ENCODE measurements around the gene PXMP4.

Gene PXMP4, protein sequence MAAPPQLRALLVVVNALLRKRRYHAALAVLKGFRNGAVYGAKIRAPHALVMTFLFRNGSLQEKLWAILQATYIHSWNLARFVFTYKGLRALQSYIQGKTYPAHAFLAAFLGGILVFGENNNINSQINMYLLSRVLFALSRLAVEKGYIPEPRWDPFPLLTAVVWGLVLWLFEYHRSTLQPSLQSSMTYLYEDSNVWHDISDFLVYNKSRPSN

DNA sequence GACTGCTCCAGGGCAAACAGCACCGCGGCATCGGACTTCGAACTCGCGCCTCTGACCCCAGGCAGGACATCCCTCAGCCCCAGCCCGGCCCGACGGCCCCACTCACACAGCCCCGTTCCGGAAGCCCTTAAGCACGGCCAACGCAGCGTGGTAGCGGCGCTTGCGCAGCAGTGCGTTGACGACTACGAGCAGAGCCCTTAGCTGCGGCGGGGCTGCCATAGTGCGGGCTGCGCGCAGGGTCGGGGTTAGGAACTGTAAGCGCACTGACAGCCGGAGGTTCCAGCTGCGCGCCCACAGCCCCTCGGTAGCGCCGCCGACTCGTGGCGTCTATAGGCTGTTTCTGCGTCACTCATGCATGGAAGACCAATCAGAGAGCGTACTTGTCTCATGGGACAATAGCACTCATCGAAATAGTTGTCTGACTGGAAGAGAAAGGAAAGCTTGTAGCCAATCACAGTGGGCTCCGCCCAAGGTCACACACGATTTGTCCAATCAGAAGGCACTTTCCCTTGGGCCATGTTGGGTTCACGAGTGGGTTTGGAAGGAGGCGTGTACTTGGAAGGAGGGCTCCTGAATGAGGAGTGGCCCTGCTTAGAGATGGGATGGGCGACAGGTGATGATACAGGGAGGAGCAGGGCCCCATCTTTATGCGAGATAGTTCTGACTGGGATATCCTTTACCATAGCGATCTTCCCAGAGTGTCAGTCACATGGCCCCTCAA is at the start of gene PXMP4:
TSS of gene PXMP4 (minus strand) at position 322 of the 721 bp plus-strand sequence. CDS start at position 219, 103 bp downstream.
- TF ChIP-seq, protein P1, sequence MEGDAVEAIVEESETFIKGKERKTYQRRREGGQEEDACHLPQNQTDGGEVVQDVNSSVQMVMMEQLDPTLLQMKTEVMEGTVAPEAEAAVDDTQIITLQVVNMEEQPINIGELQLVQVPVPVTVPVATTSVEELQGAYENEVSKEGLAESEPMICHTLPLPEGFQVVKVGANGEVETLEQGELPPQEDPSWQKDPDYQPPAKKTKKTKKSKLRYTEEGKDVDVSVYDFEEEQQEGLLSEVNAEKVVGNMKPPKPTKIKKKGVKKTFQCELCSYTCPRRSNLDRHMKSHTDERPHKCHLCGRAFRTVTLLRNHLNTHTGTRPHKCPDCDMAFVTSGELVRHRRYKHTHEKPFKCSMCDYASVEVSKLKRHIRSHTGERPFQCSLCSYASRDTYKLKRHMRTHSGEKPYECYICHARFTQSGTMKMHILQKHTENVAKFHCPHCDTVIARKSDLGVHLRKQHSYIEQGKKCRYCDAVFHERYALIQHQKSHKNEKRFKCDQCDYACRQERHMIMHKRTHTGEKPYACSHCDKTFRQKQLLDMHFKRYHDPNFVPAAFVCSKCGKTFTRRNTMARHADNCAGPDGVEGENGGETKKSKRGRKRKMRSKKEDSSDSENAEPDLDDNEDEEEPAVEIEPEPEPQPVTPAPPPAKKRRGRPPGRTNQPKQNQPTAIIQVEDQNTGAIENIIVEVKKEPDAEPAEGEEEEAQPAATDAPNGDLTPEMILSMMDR (IDR thresholded peaks at IDR 0.05; ENCODE audit: borderline replicate concordance, insufficient read depth, low read depth, low read length): no peak
- peak within 1 kb of the TSS; percentile 72 for H3K4me3 ChIP-seq (ENCODE audit: low read depth, low read length)

DNA sequence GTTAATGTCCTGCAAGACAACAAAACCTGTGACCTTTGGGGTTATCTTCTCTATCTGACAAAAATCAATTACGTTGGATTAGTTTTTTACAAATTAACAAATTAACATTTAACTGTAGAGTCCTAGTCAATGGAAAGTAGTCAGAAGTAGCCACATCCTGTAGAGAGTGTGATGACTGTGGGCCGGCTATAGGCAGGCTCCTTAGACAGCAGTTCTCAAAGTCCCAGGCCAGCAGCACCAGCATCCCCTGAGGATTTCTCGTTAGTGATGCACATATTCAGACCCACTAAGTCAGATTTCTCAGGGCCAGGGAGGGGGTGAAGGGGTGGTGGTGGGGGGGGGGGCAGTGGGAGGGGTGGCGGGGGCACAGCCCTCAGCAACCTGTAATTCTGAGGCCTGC is 48.9 kb upstream of the PXMP4 start:
- no peak overlapping the region for H3K4me3 ChIP-seq (ENCODE audit: low read depth, low read length)
- TF ChIP-seq, protein P1 (IDR thresholded peaks at IDR 0.05; ENCODE audit: borderline replicate concordance, insufficient read depth, low read depth, low read length): no peak

DNA sequence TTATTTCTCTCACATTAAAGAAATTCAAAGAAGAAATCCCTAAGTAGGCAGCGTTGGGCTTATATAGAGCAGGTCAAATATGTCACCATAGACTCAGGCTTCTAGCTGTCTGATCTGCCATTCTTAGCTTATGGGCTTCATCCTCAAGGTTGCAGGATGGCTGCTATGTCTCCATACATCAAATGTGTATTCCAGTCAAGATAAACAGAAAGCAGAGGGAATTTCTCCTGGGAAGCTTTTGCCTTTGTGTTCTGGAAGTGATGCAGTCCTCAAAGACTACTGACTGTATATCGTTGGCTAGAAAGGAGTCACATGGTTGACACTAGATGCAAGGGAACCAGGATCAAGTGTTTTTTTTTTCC is 47.6 kb upstream of the PXMP4 start:
- no peak overlapping the region for H3K4me3 ChIP-seq (ENCODE audit: low read depth, low read length)
- TF ChIP-seq, protein P1 (IDR thresholded peaks at IDR 0.05; ENCODE audit: borderline replicate concordance, insufficient read depth, low read depth, low read length): no peak

DNA sequence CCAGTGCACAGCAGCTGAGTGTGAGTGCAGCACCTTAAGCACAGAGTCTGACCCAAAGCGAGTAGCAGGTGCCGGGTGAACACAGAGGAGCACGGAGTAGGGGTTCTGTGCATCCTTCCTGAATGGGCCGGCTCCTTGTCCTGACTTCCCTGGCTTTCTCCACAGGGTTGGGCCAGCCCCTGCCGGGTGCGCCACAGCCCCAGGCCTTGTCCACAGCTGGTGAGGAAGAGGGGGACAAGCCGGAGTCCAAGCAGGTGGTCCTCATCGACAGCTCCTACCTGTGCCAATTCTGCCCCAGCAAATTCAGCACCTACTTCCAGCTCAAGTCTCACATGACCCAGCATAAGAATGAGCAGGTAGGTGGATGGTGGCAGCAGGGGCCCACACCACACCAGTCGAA is 46.6 kb upstream of the PXMP4 start:
- no peak overlapping the region for H3K4me3 ChIP-seq (ENCODE audit: low read depth, low read length)
- TF ChIP-seq, protein P1 (IDR thresholded peaks at IDR 0.05; ENCODE audit: borderline replicate concordance, insufficient read depth, low read depth, low read length): no peak

DNA sequence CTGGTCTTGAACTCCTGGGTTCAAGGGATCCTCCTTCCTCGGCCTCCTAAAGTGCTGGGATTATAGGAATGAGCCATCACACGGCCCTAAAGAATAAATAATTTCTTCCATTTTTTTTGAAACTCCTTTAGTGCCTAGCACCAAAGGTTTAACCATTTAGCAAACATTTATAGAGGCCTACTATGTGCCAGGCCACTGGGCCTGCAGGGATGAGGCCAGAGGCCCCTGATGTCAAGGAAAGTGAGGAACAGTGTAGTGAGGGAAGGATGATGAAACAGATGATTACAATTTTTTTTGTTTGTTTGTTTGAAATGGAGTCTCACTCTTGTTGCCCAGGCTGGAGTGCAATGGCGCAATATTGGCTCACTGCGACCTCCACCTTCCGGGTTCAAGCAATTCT is 45.5 kb upstream of the PXMP4 start:
- no peak overlapping the region for H3K4me3 ChIP-seq (ENCODE audit: low read depth, low read length)
- TF ChIP-seq, protein P1 (IDR thresholded peaks at IDR 0.05; ENCODE audit: borderline replicate concordance, insufficient read depth, low read depth, low read length): no peak

DNA sequence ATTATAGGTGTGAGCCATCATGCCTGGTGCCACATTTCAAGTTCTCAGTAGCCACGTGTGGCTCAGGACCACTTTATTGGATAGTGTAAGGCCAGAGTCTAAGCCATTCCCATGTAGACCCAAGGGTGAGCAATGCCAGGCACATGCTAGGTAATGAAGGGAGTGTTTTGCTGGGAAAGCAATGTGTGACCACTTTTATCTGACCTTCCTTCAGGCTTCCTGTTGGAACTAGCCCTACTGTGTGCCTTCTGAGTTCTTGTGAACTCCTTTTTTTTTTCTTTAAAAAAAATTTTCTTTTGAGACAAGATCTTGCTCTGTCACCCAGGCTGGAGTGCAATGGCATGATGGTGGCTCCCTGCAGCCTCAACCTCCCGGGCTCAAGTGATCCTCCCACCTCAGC is 45.0 kb upstream of the PXMP4 start:
- H3K4me3 ChIP-seq (ENCODE audit: low read depth, low read length): no peak overlapping the region
- TF ChIP-seq, protein P1 (IDR thresholded peaks at IDR 0.05; ENCODE audit: borderline replicate concordance, insufficient read depth, low read depth, low read length): no peak

DNA sequence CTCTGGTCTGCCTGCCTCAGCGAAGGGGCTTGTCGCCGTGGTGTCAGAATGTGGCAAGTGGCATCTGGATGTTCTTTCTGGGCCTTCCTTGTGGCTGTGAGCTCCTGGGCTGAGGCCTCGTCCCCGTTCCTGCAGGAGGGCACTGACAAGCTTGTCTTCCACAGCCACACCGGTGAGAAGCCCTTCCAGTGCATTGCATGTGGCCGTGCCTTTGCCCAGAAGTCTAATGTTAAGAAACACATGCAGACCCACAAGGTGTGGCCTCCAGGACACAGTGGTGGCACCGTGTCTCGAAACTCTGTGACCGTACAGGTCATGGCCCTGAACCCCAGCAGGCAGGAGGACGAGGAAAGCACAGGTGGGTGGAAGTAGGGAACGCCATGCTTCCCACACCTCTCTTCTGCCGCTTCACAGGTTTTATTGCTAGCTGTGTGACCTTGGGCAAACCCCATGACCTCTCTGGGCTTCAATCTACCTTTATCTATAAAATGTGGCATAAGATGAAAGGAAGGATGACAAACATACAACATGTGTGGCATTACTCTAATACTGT is 41.7 kb upstream of the PXMP4 start:
- TF ChIP-seq, protein P1 (IDR thresholded peaks at IDR 0.05; ENCODE audit: borderline replicate concordance, insufficient read depth, low read depth, low read length): no peak
- no peak overlapping the region for H3K4me3 ChIP-seq (ENCODE audit: low read depth, low read length)

Measured in GM12875 (cell line).